Measurements from ENCODE around the gene RNF214. TPM values are rescaled to one million over a fixed set of nuclear protein-coding genes. Genes with fewer than 3 reads are reported as not detected.
"Not testable (repeated sequence)": the region's sequence is repeated elsewhere in the genome, so short reads cannot be mapped to it uniquely, and the experiment has no call there.

The RNF214 gene
- total RNA-seq = 10 to 100 TPM; 12.4 to 21.5 (median 18.4) TPM

GRCh38 chr11:117232092-117232878 is at the start of gene RNF214:
Gene RNF214, plus strand, starts transcription at chr11:117232671. Its CDS starts 1,602 bp downstream, at chr11:117234273.
- no peaks in the 10 kb centered on the region for H3K27me3 ChIP-seq
- H3K27ac ChIP-seq (replicated peaks in 1 of 4) = peak within 1 kb of the TSS; percentile 96 to 100 (median 98)
- TF ChIP-seq CTCF (IDR thresholded peaks at IDR 0.05) (peak in 2 of 3 experiments; percentile 94 to 98), POLR2A (IDR thresholded peaks at IDR 0.05; ENCODE audit: low read depth) (peak; percentile 58), POLR2AphosphoS5 (IDR thresholded peaks at IDR 0.05) (peak; percentile 37 to 78), EP300 (IDR thresholded peaks at IDR 0.05) (no peak)
- 0% methylated on average over 13 of the region's 94 CpGs for WGBS
- H3K4me1 ChIP-seq = peaks cover 24 to 48% (median 40%) of the 10 kb centered on the region in 4 donors
- H3K36me3 ChIP-seq = peaks cover 27 to 39% (median 34%) of the 10 kb centered on the region in 4 donors
- H3K4me3 ChIP-seq = peak within 1 kb of the TSS; percentile 95 to 98 (median 96)
- DNase-seq (ENCODE audit: extremely low spot score) = peak; percentile 93
- intact Hi-C loops (cut with DNase I) = loop anchor here (10.0 kb wide), 1 partner anchor 457 kb away; the partner anchor contains the start of gene BUD13
- H3K9me3 ChIP-seq = no peaks in the 10 kb centered on the region

GRCh38 chr11:117183178-117183577 is 49.3 kb upstream of the RNF214 start:
- intact Hi-C loops (cut with DNase I); H3K9me3 ChIP-seq; H3K27ac ChIP-seq (replicated peaks in 1 of 4); H3K4me3 ChIP-seq; DNase-seq (ENCODE audit: extremely low spot score); H3K27me3 ChIP-seq: not testable (repeated sequence)
- Histone ChIP-seq H3K4me1 (peaks cover 23 to 50% (median 37%) of the 10 kb centered on the region in 4 donors), H3K36me3 (peaks cover 22 to 67% (median 56%) of the 10 kb centered on the region in 4 donors)
- 94% methylated on average over 13 of the region's 13 CpGs for WGBS

- intact Hi-C loops (cut with DNase I) = no loop called here
- TF ChIP-seq EP300 (IDR thresholded peaks at IDR 0.05) (no peak), CTCF (IDR thresholded peaks at IDR 0.05) (no peak), POLR2AphosphoS5 (IDR thresholded peaks at IDR 0.05) (no peak), POLR2A (IDR thresholded peaks at IDR 0.05; ENCODE audit: low read depth) (no peak)
- Histone ChIP-seq H3K27me3 (no peaks in the 10 kb centered on the region), H3K36me3 (peaks cover 28 to 74% (median 62%) of the 10 kb centered on the region in 4 donors), H3K27ac (replicated peaks in 1 of 4) (no peak overlapping the region), H3K4me3 (no peak overlapping the region), H3K9me3 (no peaks in the 10 kb centered on the region), H3K4me1 (peaks cover 21 to 48% (median 34%) of the 10 kb centered on the region in 4 donors)
- 88% methylated on average over 11 of the region's 11 CpGs for WGBS
- no peak for DNase-seq (ENCODE audit: extremely low spot score)
These were observed 48.6 kb upstream of the RNF214 start for GRCh38 chr11:117183724-117184349.

- no peak overlapping the region for H3K4me3 ChIP-seq
- intact Hi-C loops (cut with DNase I) = no loop called here
- H3K27me3 ChIP-seq = no peaks in the 10 kb centered on the region
- TF ChIP-seq EP300 (IDR thresholded peaks at IDR 0.05) (no peak), POLR2AphosphoS5 (IDR thresholded peaks at IDR 0.05) (no peak)
- WGBS = 77% methylated on average over 5 of the region's 5 CpGs
- H3K4me1 ChIP-seq = peaks cover 7 to 33% (median 17%) of the 10 kb centered on the region in 4 donors
- peak overlapping the region in 2 of 4 donors; percentile 13 to 46 for H3K27ac ChIP-seq (replicated peaks in 1 of 4)
- H3K36me3 ChIP-seq = peaks cover 44 to 94% (median 83%) of the 10 kb centered on the region in 4 donors
- DNase-seq (ENCODE audit: extremely low spot score) = no peak
- H3K9me3 ChIP-seq = no peaks in the 10 kb centered on the region
These were observed 46.6 kb upstream of the RNF214 start for GRCh38 chr11:117185736-117186430.

- H3K9me3 ChIP-seq = no peaks in the 10 kb centered on the region
- WGBS = 86% methylated on average over 4 of the region's 4 CpGs
- peaks cover 3 to 28% (median 12%) of the 10 kb centered on the region in 4 donors for H3K4me1 ChIP-seq
- H3K27ac ChIP-seq (replicated peaks in 1 of 4) = peak overlapping the region in 2 of 4 donors; percentile 13 to 46
- H3K4me3 ChIP-seq = no peak overlapping the region
- no peak for DNase-seq (ENCODE audit: extremely low spot score)
- intact Hi-C loops (cut with DNase I) = no loop called here
- H3K36me3 ChIP-seq = peaks cover 45 to 97% (median 88%) of the 10 kb centered on the region in 4 donors
- no peak for TF ChIP-seq POLR2AphosphoS5 (IDR thresholded peaks at IDR 0.05)
- TF ChIP-seq EP300 (IDR thresholded peaks at IDR 0.05) = no peak
- no peak for TF ChIP-seq POLR2A (IDR thresholded peaks at IDR 0.05; ENCODE audit: low read depth)
- TF ChIP-seq CTCF (IDR thresholded peaks at IDR 0.05) = no peak
- no peaks in the 10 kb centered on the region for H3K27me3 ChIP-seq
These were observed 46.1 kb upstream of the RNF214 start for GRCh38 chr11:117186431-117186761.
